HG02973 (cell line): ENCODE data around the gene CIB2.
"Not testable (repeated sequence)": the region's sequence is repeated elsewhere in the genome, so short reads cannot be mapped to it uniquely, and the experiment has no call there.

Experiments used
- ATAC-seq: cut with Tn5 transposase; IDR thresholded peaks from one replicate; pipeline ENCODE4 v1.9.1; 2021; ENCODE audit warnings: moderate library complexity; ENCODE audit not compliant: unreplicated experiment

The CIB2 gene

DNA sequence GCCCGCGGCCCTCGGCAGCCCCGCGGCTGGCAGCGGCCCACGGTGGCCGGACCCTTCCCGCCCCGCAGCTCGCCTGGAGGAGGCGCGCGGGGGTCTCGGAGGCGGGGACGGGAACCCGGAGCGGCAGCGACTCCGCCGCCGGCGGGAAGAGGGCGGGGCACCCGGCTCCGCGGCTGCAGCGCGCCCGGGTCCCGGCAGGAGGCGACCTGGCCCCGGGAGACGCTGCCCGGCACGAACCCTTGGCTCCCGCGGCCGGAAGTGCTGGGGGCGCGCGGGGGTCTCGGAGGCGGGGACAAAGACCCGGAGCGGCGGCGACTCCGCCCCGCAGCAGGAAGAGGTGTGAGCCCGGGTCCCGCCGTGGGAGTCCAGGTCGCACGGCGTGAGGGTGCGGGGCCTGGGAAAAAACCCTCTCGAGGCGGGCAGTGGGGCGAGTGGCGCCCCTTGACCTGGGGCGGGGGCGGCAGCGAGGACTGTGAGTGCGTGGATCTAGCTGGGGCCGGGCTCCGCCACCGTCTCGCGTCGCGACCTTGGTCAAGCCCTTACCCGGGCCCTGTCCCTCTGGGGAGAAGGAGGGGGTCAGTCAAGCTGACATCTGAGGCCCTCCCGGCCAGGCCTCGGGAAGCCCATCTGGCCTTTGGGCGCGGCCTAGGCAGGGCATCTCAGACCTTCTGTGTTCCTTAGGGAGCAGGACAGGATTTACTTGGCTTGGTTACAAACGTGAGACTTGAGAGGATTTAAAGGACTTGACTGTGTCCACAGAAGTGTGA, at the start of gene CIB2:
Gene CIB2, minus strand, starts transcription at position 151 of the 767 bp plus-strand sequence. CDS start 230 bp downstream, outside the sequence.
- peak; percentile 81 for ATAC-seq

- ATAC-seq = no peak
These were observed 48.7 kb upstream of the CIB2 start for GRCh38 chr15:78179906-78180305.

GRCh38 chr15:78179286-78179840, 48.1 kb upstream of the CIB2 start:
- no peak for ATAC-seq

GRCh38 chr15:78178064-78178463, 46.8 kb upstream of the CIB2 start:
- no peak for ATAC-seq

DNA sequence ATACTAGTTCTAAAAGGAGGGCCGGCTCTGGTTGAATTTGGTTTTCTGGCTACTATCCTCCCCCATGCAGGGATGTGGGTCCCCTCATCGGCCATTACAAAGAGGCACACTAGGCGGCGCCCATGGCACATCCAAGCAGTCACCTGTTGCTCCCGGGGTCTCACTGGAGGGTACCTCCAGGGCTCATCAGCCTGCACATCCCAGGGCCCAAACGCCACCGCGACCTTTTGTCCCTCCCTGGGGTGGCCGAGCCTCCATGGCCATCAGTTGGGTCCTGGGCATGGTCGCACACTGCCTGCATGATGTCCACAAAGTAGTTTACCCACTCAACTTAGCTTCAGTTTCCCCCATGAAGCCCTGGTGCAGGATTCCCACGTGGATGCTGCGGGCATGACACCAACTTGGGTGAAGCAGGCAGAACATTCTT, 46.2 kb upstream of the CIB2 start:
- no peak for ATAC-seq

GRCh38 chr15:78175330-78175729, 44.1 kb upstream of the CIB2 start:
- no peak for ATAC-seq

- no peak for ATAC-seq
These were observed 43.2 kb upstream of the CIB2 start for GRCh38 chr15:78174401-78174800.

GRCh38 chr15:78171864-78172472, 40.7 kb upstream of the CIB2 start:
- ATAC-seq = no peak

DNA sequence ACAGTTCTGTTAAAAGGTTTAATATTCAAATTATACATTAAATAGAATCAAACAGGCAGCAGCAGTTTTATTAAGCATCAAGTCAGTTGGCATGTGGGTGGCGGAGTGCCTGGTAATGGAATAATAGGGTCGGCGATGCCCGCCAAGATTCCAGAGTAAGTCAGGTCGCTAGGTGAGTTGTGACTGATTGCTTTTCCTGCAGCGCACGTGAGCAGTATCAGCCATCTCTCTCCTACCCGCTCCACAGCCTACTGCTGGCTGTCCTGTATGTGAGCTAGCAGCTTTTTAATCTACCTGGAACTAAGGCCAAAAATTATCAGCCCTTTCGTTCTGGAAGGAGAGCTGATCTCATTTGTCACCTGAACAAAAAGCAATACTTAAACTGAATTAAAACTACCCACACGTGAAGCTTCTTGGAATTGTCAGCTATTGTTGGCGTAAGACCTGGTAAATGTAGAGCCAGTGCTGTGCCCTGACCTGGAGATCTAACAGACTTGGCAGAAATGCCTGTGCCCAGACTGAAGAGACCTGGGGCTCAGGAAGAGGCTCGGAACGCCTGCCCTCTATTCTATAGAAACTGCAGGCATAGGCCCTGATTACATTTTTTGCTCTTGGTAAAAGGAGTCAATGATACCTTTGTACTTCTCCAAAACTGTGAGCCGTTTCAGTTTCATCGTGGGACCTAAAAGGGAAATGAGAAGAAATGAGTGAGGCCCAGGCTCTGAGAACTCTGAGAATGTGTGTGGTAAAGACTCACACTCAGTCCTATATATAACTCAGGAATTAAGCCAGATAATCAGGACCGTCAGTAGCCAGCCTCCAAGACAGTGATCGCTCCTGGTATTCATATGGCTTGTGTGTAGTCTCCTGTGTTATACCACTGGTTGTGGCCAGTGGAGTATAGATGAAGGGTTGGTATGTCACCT, 39.9 kb upstream of the CIB2 start:
- ATAC-seq = peak; percentile 50

GRCh38 chr15:78168608-78169007, 37.4 kb upstream of the CIB2 start:
- ATAC-seq = no peak

GRCh38 chr15:78167227-78167888, 36.1 kb upstream of the CIB2 start:
- peak; percentile 70 for ATAC-seq

- ATAC-seq = no peak
These were observed 32.8 kb upstream of the CIB2 start for GRCh38 chr15:78164010-78164409.

- no peak for ATAC-seq
These were observed 30.8 kb upstream of the CIB2 start for GRCh38 chr15:78162038-78162437.

DNA sequence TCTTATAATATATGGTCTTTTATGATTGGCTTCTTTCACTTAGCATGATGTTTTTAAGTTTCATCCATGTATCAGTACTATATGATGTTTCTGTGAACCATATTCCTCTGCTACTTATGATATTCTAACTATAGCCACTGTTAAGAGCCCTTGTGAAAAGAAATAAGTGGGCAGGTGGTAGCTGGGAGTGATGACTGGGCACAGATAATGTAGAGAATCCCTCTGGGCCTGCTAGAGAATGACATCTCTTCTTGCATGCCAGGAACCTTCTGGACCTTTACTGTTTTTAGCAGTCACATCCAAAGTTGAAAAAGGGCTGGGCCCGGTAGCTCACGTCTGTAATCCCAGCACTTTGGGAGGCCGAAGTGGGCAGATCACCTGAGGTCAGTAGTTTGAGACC, 28.1 kb upstream of the CIB2 start:
- no peak for ATAC-seq

GRCh38 chr15:78157203-78157602, 26.0 kb upstream of the CIB2 start:
- no peak for ATAC-seq

- ATAC-seq = no peak
These were observed 25.4 kb upstream of the CIB2 start for GRCh38 chr15:78156653-78157052.

- no peak for ATAC-seq
These were observed 24.2 kb upstream of the CIB2 start for GRCh38 chr15:78155355-78155939.

DNA sequence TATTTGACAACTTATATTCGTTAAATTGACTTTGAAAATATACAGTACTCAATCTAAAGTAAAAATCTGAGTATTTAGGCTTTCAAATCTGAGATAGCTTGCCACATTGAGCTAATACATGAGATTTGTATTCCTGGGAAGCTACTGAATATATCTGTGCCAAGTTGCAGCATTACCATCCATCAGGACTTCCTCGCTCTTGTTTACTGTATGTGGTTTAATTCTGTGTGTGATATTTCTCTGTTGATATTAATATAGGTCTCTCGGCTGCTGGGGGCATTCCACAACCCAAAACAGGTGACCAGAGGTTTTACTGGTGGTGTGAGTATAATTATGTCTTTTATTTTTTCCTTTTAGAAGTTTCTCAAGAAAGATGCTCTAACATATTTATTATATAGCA, 23.7 kb upstream of the CIB2 start:
- ATAC-seq = no peak

GRCh38 chr15:78151075-78151474, 19.8 kb upstream of the CIB2 start:
- not testable (repeated sequence) for ATAC-seq
